MG63 (cell line): ENCODE data around the gene DUSP12. TPM values are rescaled to one million over a fixed set of nuclear protein-coding genes. Genes with fewer than 3 reads are reported as not detected.

Experiments
- DNase-seq: peaks from one replicate; pipeline ENCODE4 v3.0.0-alpha.2; 2020
- H3K27me3 ChIP-seq: fragments of 250-450 bp; sonication (Bioruptor Pico); 2 replicates; pipeline ENCODE4 v1.5.1; 2020; ENCODE audit warnings: mild to moderate bottlenecking, moderate library complexity
- H3K36me3 ChIP-seq: fragments of 250-450 bp; sonication (Bioruptor Pico); 2 replicates; pipeline ENCODE4 v1.5.1; 2020; ENCODE audit warnings: mild to moderate bottlenecking, moderate library complexity
- H3K4me3 ChIP-seq: fragments of 250-450 bp; sonication (Bioruptor Pico); 2 replicates; pipeline ENCODE4 v1.5.1; 2020; ENCODE audit warnings: mild to moderate bottlenecking, moderate library complexity
- H3K9me3 ChIP-seq: fragments of 250-450 bp; sonication (Bioruptor Pico); 2 replicates; pipeline ENCODE4 v1.5.1; 2020; ENCODE audit warnings: mild to moderate bottlenecking, moderate library complexity
- total RNA-seq: library from RNA; depleted of rRNA; stranded (reverse); fragments of >200 nt; shearing (Covaris generic); gene quantifications from 2 replicates; pipeline ENCODE4 v1.2.3, GENCODE V29; 2014; ENCODE audit warnings: low replicate concordance; rRNA removed

DUSP12 gene
- total RNA-seq, 1 experiment from 2014 or later = 64.9 TPM

DNA sequence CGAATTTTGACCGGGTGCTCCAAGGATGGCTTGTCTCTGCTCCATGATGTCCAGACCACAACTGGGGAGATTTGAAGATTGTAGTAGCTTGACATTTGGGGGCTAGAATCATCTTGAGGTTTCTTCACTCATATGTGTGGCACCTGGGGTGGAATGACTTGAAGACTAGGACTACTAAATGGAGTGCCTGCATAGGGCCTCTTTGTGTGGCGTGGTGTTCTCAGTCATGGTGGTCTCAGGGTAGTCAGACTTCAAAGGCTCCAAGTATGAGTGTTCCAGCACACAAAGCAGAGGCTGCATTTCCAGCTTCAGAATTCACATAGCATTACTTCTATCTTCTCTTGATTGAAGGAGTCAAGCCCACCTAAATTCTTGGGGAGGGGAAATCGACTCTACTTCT lies 33.3 kb downstream of the DUSP12 start:
- no peak overlapping the region for H3K4me3 ChIP-seq
- H3K36me3 ChIP-seq = peaks cover 13% of the 10 kb centered on the region; the same call in 1 of the 2 replicates
- no peaks in the 10 kb centered on the region for H3K9me3 ChIP-seq
- DNase-seq = no peak
- no peaks in the 10 kb centered on the region for H3K27me3 ChIP-seq

DNA sequence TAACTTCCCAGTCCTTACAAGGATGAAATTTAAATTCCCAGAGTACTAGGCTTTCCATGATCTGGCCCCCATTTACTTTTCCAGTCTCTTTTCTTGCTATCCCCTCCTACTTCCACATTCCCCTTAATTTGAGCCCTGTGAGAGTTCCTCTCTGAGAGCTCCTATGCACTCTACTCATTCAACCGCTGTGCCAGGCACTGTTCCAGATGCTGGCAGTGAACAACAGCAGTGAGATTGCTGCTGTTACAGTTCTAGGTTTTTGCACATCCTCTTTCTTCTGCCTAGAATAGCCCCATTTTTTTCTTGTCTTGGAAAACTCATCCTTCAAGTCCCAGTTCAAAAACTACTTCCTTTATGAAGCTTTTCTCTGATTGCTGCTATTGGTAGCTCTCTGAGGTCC lies 35.4 kb downstream of the DUSP12 start:
- Histone ChIP-seq H3K36me3 (peaks cover 13% of the 10 kb centered on the region; the same call in 1 of the 2 replicates), H3K4me3 (no peak overlapping the region), H3K9me3 (no peaks in the 10 kb centered on the region), H3K27me3 (no peaks in the 10 kb centered on the region)
- DNase-seq = no peak

DNA sequence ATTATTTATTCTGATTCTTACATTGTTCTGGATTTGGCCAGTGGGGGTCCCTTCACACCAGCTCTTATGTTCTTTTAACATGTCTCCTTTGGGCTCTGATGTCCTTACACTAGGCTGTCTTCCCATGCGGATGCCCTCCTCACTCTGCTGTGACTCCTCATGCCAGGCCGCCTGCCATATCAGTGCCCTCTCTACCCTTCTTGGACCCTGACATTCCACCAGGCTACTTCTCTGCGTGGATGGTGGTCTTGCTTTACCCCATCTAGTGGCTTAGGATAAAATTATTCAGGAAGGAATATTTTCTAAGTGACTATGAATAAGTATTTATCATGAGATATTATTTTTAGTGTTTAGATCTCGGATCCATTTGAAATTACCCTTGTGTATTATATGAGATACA lies 37.8 kb downstream of the DUSP12 start:
- no peak overlapping the region for H3K4me3 ChIP-seq
- H3K36me3 ChIP-seq = peaks cover 23% of the 10 kb centered on the region
- no peaks in the 10 kb centered on the region for H3K27me3 ChIP-seq
- H3K9me3 ChIP-seq = no peaks in the 10 kb centered on the region
- DNase-seq = no peak

DNA sequence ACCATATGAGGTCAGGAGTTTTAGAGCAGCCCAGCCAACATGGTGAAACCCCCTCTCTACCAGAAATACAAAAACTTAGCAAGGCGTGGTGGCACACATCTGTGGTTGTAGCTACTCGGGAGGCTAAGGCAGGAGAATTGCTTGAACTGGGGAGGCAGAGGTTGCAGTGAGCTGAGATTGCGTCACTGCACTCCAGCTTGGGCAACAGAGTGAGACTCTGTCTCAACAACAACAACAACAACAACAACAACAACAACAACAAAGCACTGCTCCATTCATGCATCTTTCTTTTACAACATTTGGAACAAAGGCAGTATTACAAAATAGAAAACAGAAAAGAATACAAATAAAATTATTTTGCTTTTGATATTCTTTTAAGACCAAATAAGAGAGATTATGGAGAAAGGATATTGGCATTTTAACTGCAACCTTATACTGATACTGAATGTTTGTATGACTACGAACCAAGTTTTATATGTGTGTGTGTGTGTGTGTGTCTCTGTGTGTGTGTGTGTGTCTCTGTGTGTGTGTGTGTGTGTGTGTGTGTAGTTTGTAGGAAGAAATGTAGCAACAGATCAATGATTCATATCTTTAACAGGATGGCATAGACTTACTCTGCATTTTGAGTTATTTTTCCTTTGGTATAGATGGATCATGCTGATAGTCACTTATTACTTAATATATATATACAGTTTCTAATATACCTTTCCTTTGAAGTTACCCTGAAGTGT lies 41.2 kb downstream of the DUSP12 start:
- no peak for DNase-seq
- Histone ChIP-seq H3K4me3 (no peak overlapping the region), H3K27me3 (no peaks in the 10 kb centered on the region), H3K36me3 (peaks cover 24% of the 10 kb centered on the region), H3K9me3 (no peaks in the 10 kb centered on the region)

DNA sequence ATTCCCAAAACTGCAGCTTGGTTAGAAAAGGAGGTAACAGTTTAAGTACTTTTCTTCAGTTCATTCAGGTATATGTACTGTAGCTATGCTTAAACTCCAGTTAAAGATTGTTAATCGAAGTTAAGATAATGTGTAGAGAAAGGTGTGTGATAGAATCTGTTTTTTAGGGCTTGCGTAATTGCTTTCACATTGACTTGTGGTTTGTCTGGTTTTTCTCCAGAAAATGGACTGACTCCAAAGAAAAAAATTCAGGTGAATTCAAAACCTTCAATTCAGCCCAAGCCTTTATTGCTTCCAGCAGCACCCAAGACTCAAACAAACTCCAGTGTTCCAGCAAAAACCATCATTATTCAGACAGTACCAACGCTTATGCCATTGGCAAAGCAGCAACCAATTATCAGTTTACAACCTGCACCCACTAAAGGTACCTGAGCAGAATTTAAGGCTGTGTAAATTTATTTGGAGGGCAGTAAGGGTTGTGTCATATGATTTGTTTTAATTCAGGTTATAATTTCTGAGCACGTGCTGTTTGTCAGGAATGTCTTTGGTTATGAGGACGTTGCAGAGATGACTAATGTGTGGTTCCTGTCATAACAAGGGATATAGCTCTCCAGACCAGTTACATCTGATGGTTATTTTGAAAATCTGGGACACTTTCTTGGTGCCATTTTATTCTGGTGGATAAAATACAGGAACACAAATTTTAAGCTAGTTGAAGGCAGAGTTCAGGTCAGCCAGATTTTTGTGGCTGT lies 42.5 kb downstream of the DUSP12 start:
- Histone ChIP-seq H3K27me3 (no peaks in the 10 kb centered on the region), H3K4me3 (no peak overlapping the region), H3K9me3 (no peaks in the 10 kb centered on the region), H3K36me3 (peaks cover 25% of the 10 kb centered on the region)
- DNase-seq = no peak

DNA sequence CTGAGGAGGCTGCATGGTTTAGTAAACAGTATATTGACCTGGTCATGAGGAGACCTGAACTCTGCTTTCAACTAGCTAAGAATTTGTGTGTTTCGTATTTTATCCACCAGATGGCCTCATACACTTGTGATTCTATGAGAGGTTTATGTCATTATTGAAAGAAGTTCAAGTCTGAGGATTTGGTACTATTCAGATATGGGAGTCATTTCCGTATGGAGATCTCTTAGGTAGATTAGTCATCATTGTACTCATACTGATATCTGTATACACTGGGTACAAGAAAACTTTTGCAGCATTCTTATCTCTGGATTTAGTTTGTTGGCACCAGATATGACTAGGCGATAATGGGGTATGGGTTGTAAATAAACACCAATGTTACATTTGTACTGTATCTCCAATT lies 43.2 kb downstream of the DUSP12 start:
- Histone ChIP-seq H3K9me3 (no peaks in the 10 kb centered on the region), H3K27me3 (no peaks in the 10 kb centered on the region), H3K36me3 (peaks cover 30% of the 10 kb centered on the region), H3K4me3 (no peak overlapping the region)
- DNase-seq = no peak

DNA sequence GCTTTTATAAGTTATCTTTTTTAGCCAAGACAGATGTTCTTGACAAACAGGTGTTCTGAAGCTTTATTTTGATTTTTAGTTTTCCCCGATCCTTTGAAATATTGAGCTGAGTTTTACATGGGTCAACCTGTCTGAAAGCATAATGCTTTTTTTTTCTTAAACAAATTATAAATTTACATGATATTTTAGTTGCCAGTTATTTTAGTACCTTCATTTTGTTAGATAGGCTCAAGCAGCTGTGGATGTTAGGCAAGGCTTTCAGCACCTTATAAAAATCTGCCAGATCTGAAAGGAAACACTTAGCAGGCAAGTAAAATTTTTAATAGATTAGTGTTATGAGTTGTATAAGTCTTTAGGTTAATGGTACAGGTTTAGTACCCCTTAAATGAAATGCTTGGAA lies 50.2 kb downstream of the DUSP12 start:
- no peak for DNase-seq
- Histone ChIP-seq H3K36me3 (peaks cover 23% of the 10 kb centered on the region), H3K27me3 (no peaks in the 10 kb centered on the region), H3K9me3 (no peaks in the 10 kb centered on the region), H3K4me3 (no peak overlapping the region)

DNA sequence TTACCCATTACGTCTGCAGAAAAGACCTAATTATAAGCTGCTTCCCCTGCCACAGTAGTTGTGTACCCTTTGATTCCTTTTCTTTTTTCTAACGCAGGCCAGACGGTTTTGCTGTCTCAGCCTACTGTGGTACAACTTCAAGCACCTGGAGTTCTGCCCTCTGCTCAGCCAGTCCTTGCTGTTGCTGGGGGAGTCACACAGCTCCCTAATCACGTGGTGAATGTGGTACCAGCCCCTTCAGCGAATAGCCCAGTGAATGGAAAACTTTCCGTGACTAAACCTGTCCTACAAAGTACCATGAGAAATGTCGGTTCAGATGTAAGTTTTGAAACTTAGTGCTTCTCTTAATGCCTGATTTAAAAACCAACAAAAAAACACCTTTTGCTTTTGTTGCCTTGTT lies 52.4 kb downstream of the DUSP12 start:
- DNase-seq = no peak
- Histone ChIP-seq H3K9me3 (no peaks in the 10 kb centered on the region), H3K27me3 (no peaks in the 10 kb centered on the region), H3K36me3 (peaks cover 26% of the 10 kb centered on the region), H3K4me3 (no peak overlapping the region)

DNA sequence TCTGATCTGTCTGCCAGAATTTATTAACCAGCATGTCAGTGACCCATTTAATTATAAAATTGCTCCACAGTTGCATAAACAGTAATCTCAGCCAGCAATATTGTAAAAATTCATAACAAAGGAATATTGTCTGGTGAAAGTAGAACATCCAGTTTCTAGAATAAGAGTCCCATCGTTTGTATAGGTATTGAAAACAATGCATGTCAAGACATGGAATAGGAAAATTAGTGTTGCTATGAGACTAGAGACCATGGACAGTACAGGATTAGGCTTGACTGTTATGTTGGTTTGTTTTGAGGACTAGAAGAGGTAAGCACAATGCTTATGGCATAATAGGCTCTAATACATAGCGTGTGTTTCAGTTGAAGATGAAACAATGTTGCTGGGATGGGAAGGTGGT lies 53.6 kb downstream of the DUSP12 start:
- Histone ChIP-seq H3K36me3 (peaks cover 16% of the 10 kb centered on the region), H3K9me3 (no peaks in the 10 kb centered on the region), H3K27me3 (no peaks in the 10 kb centered on the region), H3K4me3 (no peak overlapping the region)
- no peak for DNase-seq

DNA sequence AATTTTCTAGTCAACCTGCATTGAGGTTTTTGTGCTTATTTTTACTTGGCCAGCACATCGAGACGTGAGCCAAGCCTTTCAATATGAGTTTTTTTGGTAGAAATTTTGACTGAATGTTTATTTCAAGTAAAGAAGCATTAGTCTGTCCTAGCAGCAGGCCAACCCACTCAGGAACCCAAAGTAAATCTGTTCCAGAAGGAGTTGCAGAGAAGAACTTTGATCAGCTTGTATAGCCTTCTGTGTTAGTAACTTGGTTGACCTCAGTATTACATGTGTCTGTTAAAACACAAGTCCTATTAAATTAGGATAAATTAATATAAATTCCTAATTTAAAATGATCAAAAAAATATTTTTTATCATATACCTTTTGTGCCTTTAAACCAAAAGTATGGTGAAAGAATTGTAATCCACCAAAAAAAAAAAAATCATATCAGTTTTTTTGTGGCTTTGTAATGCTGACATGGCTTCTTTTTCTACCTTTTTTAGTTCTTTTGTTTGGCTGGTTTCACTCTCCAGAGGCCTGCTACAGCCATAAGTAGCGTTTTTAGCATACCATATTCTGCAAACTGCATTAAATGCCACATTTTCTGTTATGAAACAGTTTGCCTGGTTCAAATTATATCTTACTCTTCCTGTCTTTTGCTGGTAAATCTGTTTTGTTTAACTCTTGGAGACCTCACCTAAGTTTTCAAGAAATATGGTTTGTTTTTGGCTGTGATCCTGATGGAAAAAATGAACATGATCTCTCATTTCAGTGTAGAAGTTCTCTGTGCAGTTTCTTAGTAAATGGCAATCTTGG lies 56.0 kb downstream of the DUSP12 start:
- H3K4me3 ChIP-seq = no peak overlapping the region

More for the DNA sequence above, 56.0 kb downstream of the DUSP12 start:
- peaks cover 22% of the 10 kb centered on the region for H3K36me3 ChIP-seq
- H3K27me3 ChIP-seq = no peaks in the 10 kb centered on the region
- DNase-seq = no peak
- peaks cover 12% of the 10 kb centered on the region for H3K9me3 ChIP-seq

Other genes with a start within 250 kb of the DUSP12 start
- 2.3 TPM in 1 of 2 replicates, not detected in the other for gene FCGR2A, start 244.3 kb upstream of the DUSP12 start, total RNA-seq
- gene HSPA6, start 225.2 kb upstream of the DUSP12 start, total RNA-seq = 1.1 and 1.9 TPM in 2 replicates
- gene FCGR3A, start 200.0 kb upstream of the DUSP12 start, total RNA-seq = not detected in 2 replicates
- gene FCGR3B, start 118.6 kb upstream of the DUSP12 start, total RNA-seq = not detected in 2 replicates
- not detected in 2 replicates for gene FCGR2B, start 86.6 kb upstream of the DUSP12 start, total RNA-seq
- 2.2 TPM in 1 of 2 replicates, not detected in the other for gene FCRLA, start 42.6 kb upstream of the DUSP12 start, total RNA-seq
- 0.47 and 3.1 TPM in 2 replicates for gene FCRLB, start 28.2 kb upstream of the DUSP12 start, total RNA-seq
- gene ATF6, start 16.5 kb downstream of the DUSP12 start, total RNA-seq = 17.2 and 19.4 TPM in 2 replicates